ENCODE measurements around the gene RHOXF1. TPM values are rescaled to one million over a fixed set of nuclear protein-coding genes. Genes with fewer than 3 reads are reported as not detected.
"Not testable (repeated sequence)": the region's sequence is repeated elsewhere in the genome, so short reads cannot be mapped to it uniquely, and the experiment has no call there.

Gene RHOXF1, protein sequence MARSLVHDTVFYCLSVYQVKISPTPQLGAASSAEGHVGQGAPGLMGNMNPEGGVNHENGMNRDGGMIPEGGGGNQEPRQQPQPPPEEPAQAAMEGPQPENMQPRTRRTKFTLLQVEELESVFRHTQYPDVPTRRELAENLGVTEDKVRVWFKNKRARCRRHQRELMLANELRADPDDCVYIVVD
- total RNA-seq (1 to 10 TPM in 2 of 4 donors, not detected in 2; 1.3 to 2.2 TPM), polyA plus RNA-seq (not detected)

DNA sequence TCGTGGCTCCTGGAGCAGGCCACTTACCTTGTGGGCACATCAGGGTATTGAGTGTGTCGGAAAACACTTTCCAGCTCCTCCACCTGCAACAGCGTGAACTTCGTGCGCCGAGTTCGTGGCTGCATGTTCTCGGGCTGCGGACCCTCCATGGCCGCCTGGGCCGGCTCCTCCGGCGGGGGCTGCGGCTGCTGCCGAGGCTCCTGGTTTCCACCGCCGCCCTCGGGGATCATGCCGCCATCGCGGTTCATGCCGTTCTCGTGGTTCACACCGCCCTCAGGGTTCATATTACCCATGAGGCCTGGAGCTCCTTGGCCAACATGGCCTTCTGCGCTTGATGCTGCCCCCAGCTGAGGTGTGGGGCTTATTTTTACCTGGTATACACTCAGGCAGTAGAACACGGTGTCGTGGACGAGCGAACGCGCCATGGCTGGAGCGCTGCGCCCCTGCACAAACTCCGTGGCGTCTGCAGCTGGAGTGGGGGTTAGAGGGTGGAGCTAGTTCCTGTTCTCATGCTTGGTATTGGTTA lies at the start of gene RHOXF1:
TSS of gene RHOXF1 (minus strand) at position 476 of the 526 bp plus-strand sequence. CDS start at position 425, 51 bp downstream.
- H3K27me3 ChIP-seq, result no peaks in the 10 kb centered on the region
- no peak for DNase-seq
- no peaks in the 10 kb centered on the region for H3K36me3 ChIP-seq
- intact Hi-C loops (cut with DNase I), result loop anchor here (10.0 kb wide), 1 partner anchor 599 kb away; no protein-coding TSS in a partner anchor
- H3K9me3 ChIP-seq, result no peaks in the 10 kb centered on the region
- no peaks in the 10 kb centered on the region for H3K4me1 ChIP-seq
- H3K4me3 ChIP-seq, result no peak within 1 kb of the TSS
- H3K27ac ChIP-seq, result no peak within 1 kb of the TSS
- TF ChIP-seq, protein P1, sequence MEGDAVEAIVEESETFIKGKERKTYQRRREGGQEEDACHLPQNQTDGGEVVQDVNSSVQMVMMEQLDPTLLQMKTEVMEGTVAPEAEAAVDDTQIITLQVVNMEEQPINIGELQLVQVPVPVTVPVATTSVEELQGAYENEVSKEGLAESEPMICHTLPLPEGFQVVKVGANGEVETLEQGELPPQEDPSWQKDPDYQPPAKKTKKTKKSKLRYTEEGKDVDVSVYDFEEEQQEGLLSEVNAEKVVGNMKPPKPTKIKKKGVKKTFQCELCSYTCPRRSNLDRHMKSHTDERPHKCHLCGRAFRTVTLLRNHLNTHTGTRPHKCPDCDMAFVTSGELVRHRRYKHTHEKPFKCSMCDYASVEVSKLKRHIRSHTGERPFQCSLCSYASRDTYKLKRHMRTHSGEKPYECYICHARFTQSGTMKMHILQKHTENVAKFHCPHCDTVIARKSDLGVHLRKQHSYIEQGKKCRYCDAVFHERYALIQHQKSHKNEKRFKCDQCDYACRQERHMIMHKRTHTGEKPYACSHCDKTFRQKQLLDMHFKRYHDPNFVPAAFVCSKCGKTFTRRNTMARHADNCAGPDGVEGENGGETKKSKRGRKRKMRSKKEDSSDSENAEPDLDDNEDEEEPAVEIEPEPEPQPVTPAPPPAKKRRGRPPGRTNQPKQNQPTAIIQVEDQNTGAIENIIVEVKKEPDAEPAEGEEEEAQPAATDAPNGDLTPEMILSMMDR (IDR thresholded peaks at IDR 0.05), result no peak
- TF ChIP-seq POLR2AphosphoS5 (IDR thresholded peaks at IDR 0.05) (no peak), EP300 (IDR thresholded peaks at IDR 0.05) (no peak), POLR2A (IDR thresholded peaks at IDR 0.05) (no peak)
- 96 to 97% methylated on average over 35 of the region's 35 CpGs for WGBS, 2 donors

DNA sequence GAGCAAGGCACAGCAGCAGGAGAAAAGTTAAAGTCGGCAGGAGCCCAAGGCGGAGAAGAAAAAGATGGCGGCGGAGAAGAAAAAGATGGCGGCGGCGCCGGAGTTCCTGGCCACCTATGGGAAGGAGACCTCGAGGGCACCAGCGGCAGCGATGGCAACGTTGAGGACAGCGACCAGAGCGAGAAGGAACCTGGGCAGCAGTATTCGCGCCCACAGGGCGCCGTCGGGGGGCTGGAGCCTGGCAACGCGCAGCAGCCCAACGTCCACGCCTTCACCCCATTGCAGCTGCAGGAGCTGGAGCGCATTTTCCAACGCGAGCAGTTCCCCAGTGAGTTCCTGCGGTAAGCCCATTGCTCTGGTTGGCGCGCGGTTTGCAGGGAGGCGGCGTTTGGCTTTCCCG lies 43.4 kb upstream of the RHOXF1 start:
- H3K4me1 ChIP-seq; H3K27me3 ChIP-seq; H3K36me3 ChIP-seq; DNase-seq; H3K27ac ChIP-seq; intact Hi-C loops (cut with DNase I); H3K9me3 ChIP-seq; H3K4me3 ChIP-seq: not testable (repeated sequence)
- WGBS, 2 donors, result 97 to 98% methylated on average over 25 to 30 of the region's 33 CpGs

DNA sequence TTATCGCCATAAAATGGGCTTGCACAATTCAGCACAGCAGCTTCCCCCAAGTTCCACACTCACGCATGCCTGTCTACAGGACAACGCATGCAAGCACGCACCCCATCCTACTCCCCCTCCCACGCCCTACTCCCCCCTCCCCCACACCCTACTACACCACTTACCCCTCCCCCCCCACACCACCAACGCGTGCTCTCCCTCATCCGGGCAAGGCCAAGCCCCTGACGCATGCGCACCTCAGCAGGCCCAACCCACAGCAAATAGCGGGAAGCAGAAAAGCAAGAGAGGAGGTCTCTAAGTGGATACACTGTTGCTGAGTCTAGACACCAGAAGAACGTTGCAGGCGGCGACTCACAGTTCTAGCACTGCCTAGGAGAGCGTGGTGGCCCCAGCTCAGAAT lies 42.6 kb upstream of the RHOXF1 start, which contains the start of gene RHOXF2:
TSS of gene RHOXF2 (plus strand) at position 301 of the 400 bp plus-strand sequence. CDS start 138 bp downstream, outside the sequence.
- no CpG with 5 or more reads among the region's 15 CpGs for WGBS, 2 donors
- intact Hi-C loops (cut with DNase I), result not testable (repeated sequence)

DNA sequence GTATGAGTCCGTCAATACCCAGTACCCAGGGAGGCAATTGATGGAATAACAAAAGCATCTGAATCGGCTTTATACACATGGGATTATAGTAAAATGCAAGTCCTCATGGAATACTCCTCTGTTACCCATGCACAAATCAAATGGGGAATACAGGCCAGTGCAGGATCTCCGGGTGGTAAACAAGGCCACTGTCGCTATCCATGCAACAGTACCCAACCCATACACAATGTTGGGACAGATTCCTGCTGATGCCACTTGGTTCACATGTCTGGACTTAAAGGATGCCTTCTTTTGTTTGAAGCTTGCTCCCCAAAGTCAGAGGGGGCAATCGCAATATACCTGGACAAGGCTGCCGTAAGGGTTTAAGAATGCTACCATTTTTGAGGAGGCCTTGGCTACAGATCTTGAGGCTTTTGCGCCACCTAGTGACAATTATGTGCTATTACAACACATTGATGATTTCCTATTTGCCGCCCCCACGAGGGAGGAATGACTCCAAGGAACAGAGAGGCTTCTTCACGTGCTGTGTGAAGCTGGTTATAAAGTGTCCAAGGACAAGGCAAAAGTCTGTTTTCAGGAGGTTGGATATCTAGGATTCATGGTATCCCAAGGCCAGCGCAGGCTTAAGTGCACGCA lies 34.5 kb upstream of the RHOXF1 start:
- H3K4me3 ChIP-seq; DNase-seq; H3K27me3 ChIP-seq; H3K36me3 ChIP-seq; intact Hi-C loops (cut with DNase I); H3K27ac ChIP-seq; H3K9me3 ChIP-seq: not testable (repeated sequence)
- H3K4me1 ChIP-seq, result peaks cover 0 to 13% (median 0%) of the 10 kb centered on the region in 4 donors
- no CpG with 5 or more reads among the region's 12 CpGs for WGBS, 2 donors

More for the DNA sequence above, 42.6 kb upstream of the RHOXF1 start, which contains the start of gene RHOXF2:
- not testable (repeated sequence) for H3K4me1 ChIP-seq, H3K9me3 ChIP-seq, H3K4me3 ChIP-seq, H3K27me3 ChIP-seq, DNase-seq, H3K27ac ChIP-seq, H3K36me3 ChIP-seq

DNA sequence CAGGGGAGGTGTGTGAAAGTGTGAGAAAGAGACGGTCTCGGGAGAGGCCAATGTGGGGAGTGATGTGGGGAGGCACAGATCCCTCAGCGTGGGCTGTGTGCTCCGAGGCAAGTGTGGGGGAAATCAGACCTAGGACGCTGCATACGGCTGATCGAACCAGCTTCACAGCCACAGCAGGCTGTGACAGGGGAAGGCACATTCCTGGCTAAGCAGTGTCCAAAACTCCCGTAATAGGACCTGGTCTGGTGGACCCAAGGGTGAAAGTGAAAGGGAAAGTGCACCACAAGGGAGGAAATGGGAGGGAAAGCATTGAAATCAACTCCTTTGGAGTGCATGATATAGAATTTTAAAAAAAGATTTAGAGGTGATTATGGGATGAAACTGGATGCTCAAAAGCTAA lies 31.8 kb upstream of the RHOXF1 start:
- Histone ChIP-seq H3K9me3 (no peaks in the 10 kb centered on the region), H3K27me3 (no peaks in the 10 kb centered on the region), H3K4me3 (no peak overlapping the region), H3K36me3 (no peaks in the 10 kb centered on the region), H3K27ac (peak overlapping the region in 3 of 4 donors; percentile 60 to 65 (median 65)), H3K4me1 (peaks cover 0 to 13% (median 0%) of the 10 kb centered on the region in 4 donors)
- intact Hi-C loops (cut with DNase I), result no loop called here
- no peak for DNase-seq
- TF ChIP-seq, protein P1 (IDR thresholded peaks at IDR 0.05), result no peak
- no peak for TF ChIP-seq EP300 (IDR thresholded peaks at IDR 0.05)
- no peak for TF ChIP-seq POLR2AphosphoS5 (IDR thresholded peaks at IDR 0.05)
- no peak for TF ChIP-seq POLR2A (IDR thresholded peaks at IDR 0.05)
- 94 to 97% methylated on average over 8 of the region's 8 CpGs for WGBS, 2 donors

DNA sequence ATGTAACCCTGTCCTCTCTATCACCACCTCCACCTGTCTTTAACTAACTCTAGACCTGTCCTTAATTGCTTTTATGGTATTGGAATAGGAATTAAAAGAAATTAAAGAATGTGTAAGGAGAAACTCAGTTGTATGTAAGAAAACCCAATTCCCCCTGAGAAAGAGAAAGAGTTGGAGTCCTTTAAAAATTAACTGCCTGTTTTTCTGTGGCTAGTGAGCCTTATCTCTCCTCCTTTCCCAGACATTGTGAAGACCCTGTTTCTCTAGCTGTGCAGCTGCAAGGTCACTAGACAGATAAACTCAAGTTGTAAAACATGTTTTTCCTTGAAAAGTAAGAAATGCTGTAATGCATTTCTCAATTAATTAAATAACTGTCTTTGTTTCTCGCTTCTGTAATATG lies 30.6 kb upstream of the RHOXF1 start:
- H3K27ac ChIP-seq; intact Hi-C loops (cut with DNase I); DNase-seq; H3K9me3 ChIP-seq; H3K36me3 ChIP-seq; H3K4me3 ChIP-seq; H3K27me3 ChIP-seq: not testable (repeated sequence)
- 93 to 97% methylated on average over 1 of the region's 1 CpG for WGBS, 2 donors
- H3K4me1 ChIP-seq, result peaks cover 0 to 13% (median 0%) of the 10 kb centered on the region in 4 donors

Measured in sigmoid colon (tissue), 7 donors.